ENCODE data around the gene EBF3.

The EBF3 gene

DNA sequence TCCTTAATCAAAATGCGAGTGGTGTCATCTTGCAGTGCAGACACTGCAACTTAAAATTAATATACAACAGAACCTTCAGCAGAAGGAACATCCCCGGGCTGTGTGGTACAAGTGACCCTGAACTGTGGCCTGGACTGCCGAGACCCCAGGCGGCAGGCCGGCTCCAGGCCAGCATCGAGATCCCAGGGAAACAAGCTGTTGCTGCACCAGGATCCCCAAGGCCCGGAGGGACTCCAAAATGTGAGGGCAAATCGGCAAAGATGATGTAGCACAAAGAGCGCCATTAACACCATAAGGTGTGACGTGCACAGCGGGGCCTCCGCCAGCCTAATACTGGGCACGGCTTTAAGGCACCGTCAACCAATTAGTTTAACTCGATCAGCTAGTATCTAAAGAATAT lies 73.9 kb downstream of the EBF3 start:
- no peak for DNase-seq (ENCODE audit: low spot score)

DNA sequence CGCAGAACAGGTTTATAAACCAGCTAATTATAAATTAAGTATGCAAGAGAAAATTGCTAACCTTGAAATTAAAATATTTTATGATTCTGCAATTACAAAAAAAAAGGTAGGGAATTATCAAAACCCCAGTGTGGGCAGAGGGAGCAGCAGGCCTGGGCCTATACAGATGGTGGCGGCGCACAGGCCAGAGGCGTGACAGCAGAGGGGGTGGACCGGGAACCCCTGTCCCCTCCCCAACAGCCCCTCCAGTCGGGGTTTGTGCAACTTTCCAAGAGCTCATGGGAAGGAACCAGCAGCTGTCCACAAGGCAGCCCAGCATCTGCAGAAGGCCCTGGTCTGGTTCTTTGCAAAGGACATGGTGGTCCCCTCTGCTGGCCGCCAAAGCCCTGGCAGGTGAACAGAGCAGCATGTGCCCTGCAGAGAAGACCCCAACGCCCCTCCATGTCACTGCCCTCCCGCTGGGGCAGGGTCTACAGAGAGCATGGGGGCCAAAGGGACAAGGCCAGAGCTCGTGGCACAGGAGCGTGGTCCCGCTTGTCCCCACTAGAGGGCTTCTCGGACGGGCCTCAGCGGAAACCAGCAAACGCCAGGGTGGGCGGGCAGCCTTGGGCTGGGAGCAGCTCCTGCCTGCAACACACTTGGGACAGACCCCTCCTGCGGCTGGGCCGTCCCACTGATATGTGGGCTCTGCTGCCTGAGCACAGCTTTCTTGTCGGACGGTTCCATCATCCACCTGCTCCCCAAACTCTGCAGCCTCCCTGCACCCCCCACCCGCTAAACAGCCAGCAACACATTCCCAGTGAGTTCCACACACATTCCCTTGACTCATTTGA lies 75.1 kb downstream of the EBF3 start:
- peak; percentile 60 for DNase-seq (ENCODE audit: low spot score)

DNA sequence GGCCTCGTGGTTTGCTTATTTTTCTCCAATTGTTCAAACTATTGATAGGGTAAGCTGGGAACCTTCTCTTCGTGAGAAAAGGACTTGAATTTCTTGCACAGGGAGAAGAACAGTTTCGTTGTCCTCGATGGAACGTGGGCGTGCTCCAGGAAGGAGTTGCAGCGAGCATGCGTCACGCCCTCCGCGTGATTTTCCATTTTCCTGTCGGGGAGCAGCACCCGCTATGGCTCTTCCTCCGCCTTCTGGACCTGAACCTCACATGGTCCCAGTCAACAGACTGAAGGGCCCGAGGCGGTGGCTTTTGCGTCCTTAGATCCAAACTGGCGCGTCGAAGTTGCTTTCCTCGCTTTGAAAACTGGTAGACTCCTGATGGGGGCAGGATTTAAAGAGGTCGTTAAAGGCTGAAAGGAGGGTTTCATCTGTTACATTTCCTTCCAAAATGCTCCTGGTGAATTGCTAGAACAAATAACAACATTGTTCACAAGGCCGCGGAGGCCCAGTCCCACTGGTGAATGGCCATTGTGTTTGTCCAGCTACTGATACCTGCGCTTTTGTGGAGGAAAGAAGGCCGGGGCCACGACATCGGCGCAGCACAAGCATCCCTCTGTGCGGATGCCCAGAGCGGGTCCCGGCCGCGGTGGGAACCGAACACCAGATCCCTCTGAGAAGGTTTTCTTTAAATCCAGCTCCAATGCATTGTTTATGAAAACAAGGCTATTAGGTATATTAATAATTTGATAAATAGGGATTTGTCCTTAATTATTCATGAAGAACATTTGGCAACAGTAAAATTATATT lies 75.9 kb downstream of the EBF3 start:
- no peak for DNase-seq (ENCODE audit: low spot score)

DNA sequence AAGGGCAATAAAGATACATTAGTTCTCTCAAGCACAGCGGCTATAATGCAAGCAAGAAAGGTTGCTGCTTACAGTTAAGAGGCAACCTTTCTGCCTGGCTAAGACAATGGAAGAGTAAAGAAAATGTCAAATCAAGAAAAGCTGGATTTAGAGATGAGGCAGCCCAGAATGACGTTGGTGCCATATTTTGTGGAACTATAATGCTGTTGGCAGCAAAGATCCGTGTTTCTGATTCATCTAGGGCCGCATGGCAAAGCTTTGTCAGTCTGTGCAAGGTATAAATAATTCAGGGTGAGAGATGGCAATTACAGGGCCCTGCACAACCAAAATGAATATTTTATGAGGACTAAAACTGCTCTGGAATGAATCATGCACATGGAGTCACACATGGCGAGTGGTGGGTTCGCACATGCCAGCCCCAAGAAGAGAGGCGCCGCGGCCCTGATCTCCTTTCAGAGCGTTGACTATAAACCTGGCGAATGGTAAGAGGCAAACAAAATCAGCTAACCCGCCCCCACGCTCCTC lies 76.6 kb downstream of the EBF3 start:
- no peak for DNase-seq (ENCODE audit: low spot score)

DNA sequence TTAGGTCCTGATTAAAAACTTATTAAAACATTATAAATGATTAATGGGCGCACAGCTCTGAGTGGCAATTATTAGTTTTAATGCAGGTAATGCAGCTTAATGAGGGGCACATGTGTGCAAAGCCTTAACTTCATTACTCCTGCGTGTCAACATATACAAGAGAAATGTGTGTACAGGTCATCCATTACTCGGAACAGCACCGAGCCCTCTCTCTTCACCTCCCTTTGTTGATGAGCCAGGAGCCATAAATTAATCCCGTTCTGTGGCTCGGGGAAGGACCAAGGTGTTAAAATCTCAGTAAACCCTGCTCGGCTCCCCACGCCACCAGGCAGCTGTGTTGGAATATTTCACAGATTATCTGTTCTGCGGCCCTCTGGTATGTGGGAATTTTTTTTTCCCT lies 77.8 kb downstream of the EBF3 start:
- no peak for DNase-seq (ENCODE audit: low spot score)

DNA sequence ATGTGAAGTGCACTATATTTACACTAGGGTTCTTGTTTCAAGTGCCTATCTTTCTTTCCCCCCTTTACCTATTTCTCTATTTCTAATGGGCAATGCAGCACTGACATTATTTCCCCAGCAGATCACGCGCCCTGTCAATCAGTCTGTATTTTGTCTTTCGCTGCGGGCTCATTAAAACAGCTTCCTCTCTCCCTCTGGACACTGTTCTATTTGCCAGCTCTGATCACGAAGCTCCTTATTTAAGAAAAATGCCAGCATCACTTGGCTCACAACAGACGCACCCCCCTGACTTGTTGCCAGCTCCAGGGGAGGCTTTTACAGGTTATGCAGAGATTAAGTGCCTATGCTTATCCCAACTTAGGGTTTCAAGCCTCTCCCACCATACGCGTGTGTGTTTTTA lies 78.5 kb downstream of the EBF3 start:
- DNase-seq (ENCODE audit: low spot score) = no peak

DNA sequence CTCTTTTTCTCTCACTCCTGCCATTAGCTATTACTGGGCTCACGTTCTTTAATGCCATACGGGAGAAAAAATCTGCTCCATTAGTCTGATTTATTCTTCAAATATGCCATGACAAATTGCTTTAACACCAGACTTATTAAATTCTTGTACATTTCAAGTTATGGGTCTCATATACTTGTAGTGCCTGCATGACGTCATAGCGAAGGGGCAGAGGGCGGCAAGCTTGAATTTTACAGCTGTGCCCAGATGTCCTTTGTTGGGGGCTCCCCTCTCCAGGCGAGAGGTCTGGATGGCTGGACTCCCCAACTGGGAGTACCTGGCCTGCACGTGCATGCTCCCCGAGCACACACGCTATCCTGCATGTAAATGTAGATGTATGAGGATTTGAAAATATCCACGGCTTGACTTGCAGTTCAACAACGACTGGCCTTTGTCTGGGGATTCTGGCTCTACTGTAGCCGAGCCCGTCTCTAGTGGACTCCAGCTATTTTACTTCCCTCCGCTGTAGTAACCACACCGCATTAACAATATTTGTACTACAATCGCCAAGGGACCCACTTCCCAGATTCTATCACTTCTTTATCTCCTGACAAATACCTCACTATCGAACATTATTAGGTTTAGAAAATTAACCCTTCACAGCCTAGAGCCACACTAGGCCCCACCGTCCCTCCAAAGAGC lies 79.5 kb downstream of the EBF3 start:
- DNase-seq (ENCODE audit: low spot score) = no peak

DNA sequence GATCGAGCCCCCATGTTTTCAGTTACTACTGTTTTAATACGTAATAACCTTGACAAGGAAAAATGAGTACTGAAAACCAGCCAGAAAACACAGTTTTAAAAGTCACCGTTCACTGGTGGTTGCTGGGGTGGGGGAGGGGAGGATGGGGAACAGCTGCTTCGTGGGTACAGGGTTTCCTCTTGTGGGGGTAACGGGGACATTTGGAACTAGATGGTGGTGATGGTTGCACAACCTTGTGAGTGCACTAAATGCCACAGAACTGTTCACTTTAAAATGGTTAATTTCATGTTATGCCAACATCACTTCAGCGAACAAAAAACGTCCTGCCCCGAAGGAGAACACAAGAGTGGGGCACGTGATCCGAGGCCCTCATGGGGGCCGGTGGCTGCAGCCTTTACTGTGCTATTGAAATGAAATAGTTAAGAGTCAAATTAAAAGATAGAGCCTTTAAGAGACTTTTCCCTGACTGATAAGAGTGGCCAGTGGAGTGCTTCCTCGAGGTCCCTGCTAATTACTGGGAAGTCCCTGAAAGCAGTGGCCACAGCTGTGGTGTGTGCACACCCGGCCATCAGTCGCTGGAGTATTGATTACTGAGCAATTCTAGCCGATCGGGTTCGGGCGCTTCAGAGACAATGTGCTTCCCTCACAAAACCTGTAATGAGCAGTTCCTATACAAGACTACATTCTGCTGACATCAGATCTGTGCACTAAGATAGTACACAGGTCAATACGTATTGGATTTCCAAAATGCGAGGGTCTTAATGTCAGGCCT lies 80.3 kb downstream of the EBF3 start:
- no peak for DNase-seq (ENCODE audit: low spot score)

DNA sequence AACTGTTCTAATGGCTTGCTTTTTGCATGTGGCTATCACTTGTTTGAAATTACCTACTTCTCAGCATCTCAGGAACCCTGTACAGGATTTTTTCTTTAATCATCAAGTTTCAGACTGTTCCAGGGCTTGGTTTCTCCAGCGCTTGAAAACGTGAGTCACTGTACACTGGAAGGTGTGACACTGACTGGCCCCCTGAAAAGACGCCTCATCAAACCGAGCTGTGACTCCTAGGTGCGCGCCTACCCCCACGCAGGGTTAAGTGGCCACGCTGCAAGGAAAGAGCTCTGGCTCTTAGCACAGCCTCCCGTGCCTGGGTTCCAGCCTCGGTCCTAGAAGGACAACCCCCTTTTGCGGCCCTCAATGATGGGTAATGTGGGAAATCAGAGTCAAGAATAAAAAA lies 81.0 kb downstream of the EBF3 start:
- DNase-seq (ENCODE audit: low spot score) = no peak

DNA sequence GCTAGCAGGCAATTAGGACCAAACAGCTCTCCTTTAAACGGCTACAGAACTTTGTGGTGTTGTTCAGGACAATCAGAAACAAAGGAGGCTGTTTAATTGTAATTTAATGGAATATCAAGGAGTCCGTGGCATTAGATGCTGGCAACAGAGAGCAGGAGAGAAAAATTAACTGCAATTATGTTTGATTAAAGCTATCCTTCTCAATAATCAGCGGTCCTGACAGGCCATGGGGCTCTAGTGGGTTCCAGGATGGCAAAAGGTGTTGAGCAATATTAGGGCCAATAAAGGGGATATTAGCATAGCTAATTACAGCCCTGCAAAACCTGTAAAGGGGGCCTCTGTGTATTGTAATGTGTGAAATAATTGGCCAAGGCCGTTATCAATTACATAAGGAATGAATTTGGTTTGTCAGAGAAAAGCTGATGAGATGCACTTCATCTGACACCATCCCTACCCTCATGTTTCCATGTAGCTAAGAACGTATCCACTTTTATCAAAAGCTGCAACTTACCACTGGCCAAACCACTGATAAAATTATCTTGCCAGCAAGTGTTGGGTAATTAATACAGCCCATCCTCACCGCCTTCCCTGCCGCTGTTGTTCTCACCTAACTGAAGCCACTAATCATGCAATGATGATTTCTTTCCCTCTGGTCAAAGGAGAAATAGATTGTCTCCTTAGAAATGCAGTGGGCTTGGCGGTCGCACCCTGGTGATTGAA lies 81.6 kb downstream of the EBF3 start:
- DNase-seq (ENCODE audit: low spot score) = no peak

DNA sequence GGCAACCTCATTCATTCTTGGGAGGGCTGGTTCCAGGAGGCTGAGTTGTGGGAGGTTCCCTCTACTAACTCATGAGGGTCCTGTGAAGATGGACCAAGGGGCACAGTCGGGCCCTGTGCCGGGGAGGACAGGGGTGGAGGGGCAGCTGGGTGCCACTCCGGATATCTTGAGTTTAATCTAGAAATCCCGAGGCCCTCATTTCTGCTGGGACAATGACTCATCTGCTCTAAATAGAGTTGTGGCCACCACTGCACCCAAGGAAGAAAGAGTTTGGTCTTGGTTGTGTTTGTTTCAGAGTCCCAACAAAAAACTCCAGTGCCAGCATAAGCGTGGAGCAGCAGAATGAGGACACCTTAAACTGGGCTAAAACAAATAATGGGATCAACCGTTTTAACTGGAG lies 82.4 kb downstream of the EBF3 start:
- DNase-seq (ENCODE audit: low spot score) = no peak

DNA sequence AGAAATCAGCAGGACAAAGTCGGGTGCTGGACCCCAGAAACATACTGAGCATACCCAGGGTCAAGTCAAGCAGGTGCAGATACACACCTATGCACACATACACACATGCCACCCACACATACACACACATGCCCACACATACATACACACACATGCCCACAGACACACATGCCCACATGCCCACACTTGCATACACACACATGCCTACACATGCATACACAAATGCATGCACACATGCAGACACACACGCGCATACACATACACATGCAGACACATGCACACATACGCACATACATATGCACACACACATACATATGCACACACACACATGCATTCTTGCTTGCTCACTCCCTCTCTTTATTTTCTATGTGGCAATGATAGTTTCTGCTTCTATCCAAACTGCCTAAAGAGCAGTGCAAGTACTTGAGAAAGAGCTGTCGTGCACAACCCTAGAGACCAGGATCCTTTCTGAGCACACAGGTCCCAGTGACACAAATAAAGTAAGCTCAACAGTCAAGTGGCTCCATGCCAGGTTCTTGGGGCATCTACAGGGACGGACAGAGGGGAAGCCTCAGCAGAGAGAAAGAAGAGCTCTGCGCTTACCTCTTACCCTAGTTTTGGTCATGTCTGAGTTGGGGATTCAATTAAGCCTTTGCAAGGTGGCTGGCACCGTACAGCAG lies 83.7 kb downstream of the EBF3 start:
- DNase-seq (ENCODE audit: low spot score) = no peak

DNA sequence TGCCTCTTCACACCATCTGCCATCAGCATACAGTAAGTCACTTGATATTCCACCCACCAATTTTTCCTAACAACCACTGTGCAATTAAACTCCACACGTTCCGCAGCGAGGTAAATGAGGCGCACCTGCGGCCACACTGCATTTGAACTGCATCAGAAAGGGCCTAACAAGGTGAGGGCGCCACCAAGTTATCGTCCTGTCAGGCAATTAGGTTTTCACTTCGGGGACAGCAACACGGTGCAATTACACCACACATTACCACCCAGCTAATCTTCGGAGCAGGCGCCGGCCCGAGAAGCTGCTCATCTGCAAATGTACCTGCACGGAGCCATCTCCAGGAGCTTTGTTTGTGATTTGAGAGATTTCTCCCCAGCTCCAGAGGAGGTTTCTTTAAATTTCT lies 84.4 kb downstream of the EBF3 start:
- no peak for DNase-seq (ENCODE audit: low spot score)

DNA sequence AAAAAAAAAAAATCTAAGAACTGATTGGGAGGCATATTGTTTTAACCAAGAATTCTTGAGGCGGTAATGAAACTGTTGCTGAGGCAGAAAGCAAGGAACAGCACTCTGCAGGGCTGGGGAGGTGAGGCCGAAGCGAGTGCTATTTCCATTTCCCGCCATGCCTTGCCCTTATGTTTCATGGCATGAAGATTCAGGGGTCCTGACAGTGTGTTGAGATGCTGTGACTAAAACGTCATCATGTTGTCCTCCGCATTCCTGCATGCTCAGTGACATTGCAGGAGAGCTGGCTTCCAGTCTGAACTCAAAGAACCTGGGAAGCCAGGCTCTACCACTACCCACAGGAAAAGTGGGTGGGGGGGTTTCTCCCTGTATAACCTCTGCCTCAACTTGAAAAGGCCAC lies 85.2 kb downstream of the EBF3 start:
- no peak for DNase-seq (ENCODE audit: low spot score)

DNA sequence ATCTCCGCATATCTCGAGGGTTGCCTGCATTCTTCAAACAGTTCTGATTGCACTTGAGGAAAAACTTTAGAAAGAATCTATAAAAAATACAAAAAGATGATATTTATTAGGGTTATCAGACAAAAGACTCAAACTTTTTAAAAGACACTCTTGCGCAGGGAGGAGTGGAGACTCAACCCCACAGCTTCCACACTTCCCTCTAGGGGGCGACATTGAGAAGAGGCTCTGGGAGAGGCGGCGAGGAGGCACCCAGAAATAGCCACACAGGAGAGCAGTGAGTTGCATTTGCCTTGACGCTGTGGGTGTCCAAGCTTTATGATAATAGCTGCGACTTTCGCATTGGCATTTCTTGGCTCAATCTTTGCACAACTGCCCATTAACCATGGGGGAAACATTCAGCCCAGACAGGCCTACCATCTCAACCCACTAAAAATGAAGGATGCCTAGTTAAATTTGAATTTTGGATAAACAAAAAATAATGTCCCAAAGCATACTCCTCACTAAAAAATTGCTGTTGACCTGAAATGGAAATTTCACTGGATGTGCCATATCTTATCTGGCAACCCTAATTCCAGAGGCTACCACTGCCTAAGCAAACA lies 86.2 kb downstream of the EBF3 start:
- peak; percentile 26 for DNase-seq (ENCODE audit: low spot score)

DNA sequence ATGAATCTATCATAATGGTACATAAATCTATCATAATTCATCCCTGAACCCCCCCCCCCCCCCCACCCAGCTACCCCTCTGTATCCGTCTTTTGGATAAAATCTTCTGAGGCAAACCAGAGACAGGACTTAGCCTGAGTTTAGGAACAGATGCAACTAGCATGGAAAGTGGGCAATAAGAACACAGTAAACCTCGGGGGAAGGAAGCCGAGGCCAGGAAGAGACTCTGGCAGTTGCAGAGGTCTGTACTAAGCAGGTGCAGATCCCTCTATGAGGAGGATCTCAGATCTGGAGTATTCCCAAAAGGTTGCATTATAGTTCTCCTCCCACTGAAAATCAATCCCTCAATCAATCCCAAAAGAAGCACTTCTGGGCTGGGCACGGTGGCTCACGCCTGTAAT lies 87.2 kb downstream of the EBF3 start:
- DNase-seq (ENCODE audit: low spot score) = no peak

DNA sequence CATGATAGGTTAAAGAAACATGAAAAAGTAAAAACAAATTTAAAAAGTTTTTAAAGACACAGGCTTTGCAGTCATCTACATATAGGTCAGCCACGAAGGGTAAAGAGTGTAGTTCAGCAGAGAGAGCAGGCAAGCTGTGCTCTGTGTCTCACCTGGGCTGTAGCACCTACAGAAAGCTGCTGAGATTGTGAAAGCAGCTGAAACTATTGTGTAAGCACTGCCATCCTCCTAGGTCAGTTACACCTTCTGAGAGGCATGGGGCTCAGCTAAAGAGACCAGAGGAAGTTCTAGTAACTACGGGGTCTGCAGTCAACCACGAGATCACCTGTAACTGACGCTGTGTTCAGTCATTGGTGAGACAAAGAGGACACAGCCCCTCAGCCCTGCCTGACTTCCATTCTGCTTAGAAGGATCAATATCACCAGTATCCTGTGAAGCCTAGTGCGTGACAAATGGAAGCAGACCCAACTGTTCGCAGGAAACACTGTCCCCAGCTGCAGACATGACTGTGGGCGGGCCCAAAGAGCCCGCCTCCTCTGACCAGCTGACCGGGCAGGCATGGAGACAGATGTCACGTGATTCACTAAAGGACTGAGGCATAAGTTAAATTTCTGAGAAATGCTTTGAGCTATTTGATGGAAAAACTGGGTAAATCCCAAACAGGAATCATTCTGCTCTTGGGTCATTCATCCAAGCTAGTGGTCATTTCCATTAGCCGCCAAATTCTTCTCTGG lies 87.9 kb downstream of the EBF3 start:
- no peak for DNase-seq (ENCODE audit: low spot score)

DNA sequence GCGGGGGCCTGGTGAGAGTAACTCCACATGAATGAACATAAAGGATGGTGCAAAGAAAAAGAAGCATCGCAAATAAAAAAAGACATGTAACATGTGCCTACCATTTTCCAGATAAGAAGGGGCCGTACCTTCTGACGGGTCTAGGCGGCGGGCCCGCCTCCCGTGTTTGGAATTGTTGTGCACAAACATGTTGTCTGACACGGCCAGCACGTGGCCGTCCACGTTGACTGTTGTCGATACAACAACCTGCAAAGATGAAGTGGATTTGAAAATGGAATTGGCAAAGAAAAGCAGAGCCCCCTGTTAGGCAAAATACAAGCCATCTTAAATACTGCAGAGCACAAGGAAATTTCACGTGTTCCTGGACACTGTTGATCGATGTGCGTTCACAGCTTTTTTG lies 90.7 kb downstream of the EBF3 start:
- DNase-seq (ENCODE audit: low spot score) = no peak

DNA sequence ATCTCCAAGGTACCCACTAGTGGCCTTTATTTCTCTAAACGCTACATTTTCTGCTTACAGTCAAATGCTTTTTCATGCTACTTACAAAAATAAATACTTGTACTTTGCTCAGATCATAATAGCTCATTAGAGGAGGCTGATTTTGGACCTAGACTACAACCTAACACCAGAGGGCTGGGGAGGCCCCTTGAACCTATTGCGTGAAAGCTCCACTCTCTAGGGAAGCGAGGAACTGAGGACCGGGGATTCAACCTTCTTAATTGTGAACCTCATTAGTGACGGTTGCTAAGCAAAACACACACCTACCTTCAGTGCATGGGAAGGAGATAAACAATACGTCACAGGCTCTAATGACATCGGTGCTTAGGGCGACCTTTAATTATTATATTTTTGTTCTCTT lies 92.1 kb downstream of the EBF3 start:
- no peak for DNase-seq (ENCODE audit: low spot score)
